Stomach (tissue), 9 donors: ENCODE data around the gene DNAJC12. TPM values are rescaled to one million over a fixed set of nuclear protein-coding genes. Genes with fewer than 3 reads are reported as not detected.
"Not testable (repeated sequence)": the region's sequence is repeated elsewhere in the genome, so short reads cannot be mapped to it uniquely, and the experiment has no call there.

Experiments used
- DNase-seq, 2 donors: peaks; one replicate each; pipeline versions ENCODE4 v3.0.0 to v3.0.0-alpha.2; 2013 to 2019
- H3K27ac ChIP-seq, 5 donors: fragments of 200-600 bp in 4 of 5; sonication (generic) in 4 of 5; one replicate each; pipeline ENCODE4 v1.5.1; 2013 to 2019; ENCODE audit warnings: mild to moderate bottlenecking in 1 of 5, moderate library complexity in 1 of 5
- H3K27me3 ChIP-seq, 3 donors: fragments of 200-600 bp; sonication (generic); one replicate each; pipeline ENCODE4 v1.5.1; 2017 to 2019; ENCODE audit warnings: mixed run types in 1 of 3
- H3K36me3 ChIP-seq, 4 donors: fragments of 200-600 bp; sonication (generic); 1 replicate in 3 of 4; 2 replicates in 1 of 4; pipeline ENCODE4 v1.5.1; 2016 to 2019
- H3K4me1 ChIP-seq, 4 donors: fragments of 200-600 bp; sonication (generic); one replicate each; pipeline ENCODE4 v1.5.1; 2016 to 2019
- H3K4me3 ChIP-seq, 4 donors: fragments of 200-600 bp; sonication (generic) in 3 of 4; one replicate each; pipeline ENCODE4 v1.5.1; 2016 to 2019; ENCODE audit warnings: mild to moderate bottlenecking in 1 of 4
- H3K9me3 ChIP-seq, 4 donors: fragments of 200-600 bp; sonication (generic); one replicate each; pipeline ENCODE4 v1.5.1; 2016 to 2019
- EP300 ChIP-seq: sonication (generic); formaldehyde crosslinking; IDR thresholded peaks from one replicate; pipeline ENCODE4 v1.6.1; 2017; ENCODE audit warnings: antibody characterized with exemption
- POLR2A ChIP-seq, 4 donors: fragments of 450-650 bp; IDR thresholded peaks; one replicate each; pipeline ENCODE4 v1.6.1; 2016; ENCODE audit warnings: antibody characterized with exemption in 4 of 4, control low read depth in 2 of 4, mild to moderate bottlenecking in 1 of 4, moderate library complexity in 1 of 4
- POLR2AphosphoS5 ChIP-seq, 3 donors: sonication (generic); formaldehyde crosslinking; IDR thresholded peaks; one replicate each; pipeline ENCODE4 v1.6.1; 2016; ENCODE audit warnings: antibody characterized with exemption in 3 of 3
- WGBS, 5 donors: extraction: QIAGEN DNeasy Blood & Tissue Kit in 3 of 5; methylation state at CpG; one replicate each; pipeline versions ENCODE4 v1.1.5 to v1.1.7; 2013 to 2018; 5-methylcytosine and 5-hydroxymethylcytosine counted together
- intact Hi-C: fragments of 100-400 bp; cut with DNase I; formaldehyde crosslinking; loops from one replicate; pipeline ENCODE4 v1.15.1; 2023; ENCODE audit warnings: low total_unique reads
- polyA plus RNA-seq, 3 donors: library from polyadenylated mRNA; stranded (reverse); fragments of 200-250 nt; gene quantifications; one replicate each; pipeline ENCODE4 v1.2.3, GENCODE V29; 2013
- total RNA-seq, 5 donors: library from RNA; depleted of rRNA; stranded (reverse); fragments of >200 nt; gene quantifications; one replicate each; pipeline versions ENCODE4 v1.1.0 to v1.2.3, GENCODE V29; 2014 to 2016
- TF ChIP-seq, protein P1 (sequence below), 7 experiments: fragments of 450-650 bp in 4 of 7; fragments of 200-600 bp in 3 of 7; sonication (generic) in 3 of 7; IDR thresholded peaks; one replicate each; pipeline ENCODE4 v1.5.1; 2016 to 2019; ENCODE audit warnings: antibody characterized with exemption in 7 of 7, control low read depth in 2 of 7, mild to moderate bottlenecking in 1 of 7
- donor health status: healthy with polysubstance abuse.
- donor health status: Bipolar disorder and iron deficiency.
- donor health status: healthy.

The DNAJC12 gene
- total and polyA plus RNA-seq, 8 donors, result 0.43 to 12.5 (median 4.3) TPM; not detected in 2

GRCh38 chr10:67883710-67884312, 45.8 kb upstream of the DNAJC12 start:
- Histone ChIP-seq H3K27me3 (no peaks in the 10 kb centered on the region), H3K36me3 (peaks cover 11 to 21% (median 20%) of the 10 kb centered on the region in 4 donors), H3K27ac (peak overlapping the region; percentile 93 to 100 (median 98)), H3K9me3 (no peaks in the 10 kb centered on the region), H3K4me3 (peak overlapping the region; percentile 70 to 86 (median 76)), H3K4me1 (peaks cover 13 to 37% (median 25%) of the 10 kb centered on the region in 4 donors)
- 16 to 21% (median 18%) methylated on average over 13 of the region's 13 CpGs for WGBS, 5 donors
- intact Hi-C loops, result no loop called here
- TF ChIP-seq, protein P1, sequence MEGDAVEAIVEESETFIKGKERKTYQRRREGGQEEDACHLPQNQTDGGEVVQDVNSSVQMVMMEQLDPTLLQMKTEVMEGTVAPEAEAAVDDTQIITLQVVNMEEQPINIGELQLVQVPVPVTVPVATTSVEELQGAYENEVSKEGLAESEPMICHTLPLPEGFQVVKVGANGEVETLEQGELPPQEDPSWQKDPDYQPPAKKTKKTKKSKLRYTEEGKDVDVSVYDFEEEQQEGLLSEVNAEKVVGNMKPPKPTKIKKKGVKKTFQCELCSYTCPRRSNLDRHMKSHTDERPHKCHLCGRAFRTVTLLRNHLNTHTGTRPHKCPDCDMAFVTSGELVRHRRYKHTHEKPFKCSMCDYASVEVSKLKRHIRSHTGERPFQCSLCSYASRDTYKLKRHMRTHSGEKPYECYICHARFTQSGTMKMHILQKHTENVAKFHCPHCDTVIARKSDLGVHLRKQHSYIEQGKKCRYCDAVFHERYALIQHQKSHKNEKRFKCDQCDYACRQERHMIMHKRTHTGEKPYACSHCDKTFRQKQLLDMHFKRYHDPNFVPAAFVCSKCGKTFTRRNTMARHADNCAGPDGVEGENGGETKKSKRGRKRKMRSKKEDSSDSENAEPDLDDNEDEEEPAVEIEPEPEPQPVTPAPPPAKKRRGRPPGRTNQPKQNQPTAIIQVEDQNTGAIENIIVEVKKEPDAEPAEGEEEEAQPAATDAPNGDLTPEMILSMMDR (IDR thresholded peaks at IDR 0.05), result no peak
- TF ChIP-seq POLR2AphosphoS5 (IDR thresholded peaks at IDR 0.05) (no peak), EP300 (no peak), POLR2A (IDR thresholded peaks at IDR 0.05) (no peak)
- DNase-seq, result no peak

GRCh38 chr10:67878133-67878532, 40.1 kb upstream of the DNAJC12 start:
- Histone ChIP-seq H3K27ac (no peak overlapping the region), H3K9me3 (no peaks in the 10 kb centered on the region), H3K4me3 (no peak overlapping the region), H3K27me3 (no peaks in the 10 kb centered on the region), H3K36me3 (no peaks in the 10 kb centered on the region), H3K4me1 (no peaks in the 10 kb centered on the region)
- TF ChIP-seq POLR2A (IDR thresholded peaks at IDR 0.05) (no peak), POLR2AphosphoS5 (IDR thresholded peaks at IDR 0.05) (no peak), EP300 (no peak)
- TF ChIP-seq, protein P1 (IDR thresholded peaks at IDR 0.05), result no peak
- 90 to 96% (median 95%) methylated on average over 7 of the region's 7 CpGs for WGBS, 5 donors
- intact Hi-C loops, result no loop called here
- DNase-seq, result no peak

DNA sequence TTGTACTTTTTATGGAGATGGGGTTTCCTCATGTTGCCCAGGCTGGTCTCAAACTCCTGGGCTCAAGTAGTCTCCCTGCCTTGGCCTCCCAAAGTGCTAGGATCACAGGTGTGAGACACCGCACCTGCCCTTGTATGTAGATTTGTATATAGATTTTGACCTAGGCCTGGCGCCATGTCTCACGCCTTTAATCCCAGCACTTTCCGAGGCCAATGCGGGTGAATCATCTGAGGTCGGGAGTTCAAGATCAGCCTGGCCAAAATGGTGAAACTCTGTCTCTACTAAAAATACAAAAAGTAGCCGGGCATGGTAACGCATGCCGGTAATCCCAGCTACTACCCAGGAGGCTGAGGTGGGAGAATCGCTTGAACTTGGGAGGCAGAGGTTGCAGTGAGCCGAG, 39.4 kb upstream of the DNAJC12 start:
- WGBS, 5 donors, result 83 to 97% (median 95%) methylated on average over 11 of the region's 11 CpGs

DNA sequence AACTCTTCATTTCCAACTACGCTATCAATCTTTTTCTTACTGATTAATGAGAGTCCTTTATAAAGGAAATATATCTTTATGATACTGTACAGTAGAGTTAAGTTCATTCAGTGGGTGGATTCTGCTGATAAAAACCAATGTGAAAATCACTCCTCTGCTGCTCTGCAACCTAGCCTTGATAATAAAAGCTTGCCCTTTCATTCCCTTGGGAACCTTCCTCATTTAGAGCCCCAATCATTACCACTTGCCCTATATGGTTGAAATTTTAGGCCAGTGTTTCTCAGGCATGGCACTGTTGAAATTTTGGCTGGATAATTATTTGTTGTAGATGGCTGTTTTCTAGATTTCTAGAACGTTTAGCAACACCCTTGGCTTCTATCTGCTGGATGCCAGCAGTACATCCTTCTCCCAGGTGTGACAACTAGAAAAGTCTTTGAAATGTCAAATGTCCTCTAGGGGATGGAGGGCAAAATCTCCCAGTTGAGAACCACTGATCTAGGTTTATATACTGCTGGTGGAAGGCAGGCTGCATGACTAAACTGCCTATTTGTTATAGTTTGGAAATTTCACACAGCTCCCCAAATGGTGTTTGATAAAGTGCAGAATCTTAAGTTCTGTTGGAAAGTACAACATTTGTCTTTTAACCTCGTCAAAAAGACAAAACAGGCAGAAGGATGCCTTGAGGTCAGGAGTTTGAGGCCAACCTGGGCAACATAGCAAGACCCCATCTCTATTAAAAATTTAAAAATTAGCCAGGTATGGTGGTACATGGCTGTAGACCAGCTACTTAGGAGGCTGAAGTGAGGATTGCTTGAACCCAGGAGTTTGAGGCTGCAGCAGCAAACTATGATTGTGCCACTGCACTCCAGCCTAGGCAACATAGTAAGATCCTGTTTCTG, 37.6 kb upstream of the DNAJC12 start:
- Histone ChIP-seq H3K4me1 (no peaks in the 10 kb centered on the region), H3K27me3 (no peaks in the 10 kb centered on the region), H3K27ac (no peak overlapping the region), H3K4me3 (no peak overlapping the region), H3K9me3 (no peaks in the 10 kb centered on the region), H3K36me3 (no peaks in the 10 kb centered on the region)
- 52 to 63% (median 57%) methylated on average over 3 of the region's 3 CpGs for WGBS, 5 donors
- no peak for TF ChIP-seq POLR2A (IDR thresholded peaks at IDR 0.05)
- no peak for TF ChIP-seq EP300
- TF ChIP-seq POLR2AphosphoS5 (IDR thresholded peaks at IDR 0.05), result no peak
- TF ChIP-seq, protein P1 (IDR thresholded peaks at IDR 0.05), result no peak
- no peak for DNase-seq
- intact Hi-C loops, result no loop called here

More for the DNA sequence above, 39.4 kb upstream of the DNAJC12 start:
- intact Hi-C loops, H3K27ac ChIP-seq, DNase-seq, H3K27me3 ChIP-seq, H3K4me3 ChIP-seq, H3K4me1 ChIP-seq, H3K36me3 ChIP-seq, H3K9me3 ChIP-seq: not testable (repeated sequence)
